Skeletal muscle tissue (tissue), 4 donors: ENCODE measurements around the gene ATP2B1. TPM values are rescaled to one million over a fixed set of nuclear protein-coding genes. Genes with fewer than 3 reads are reported as not detected.

Source experiments
- H3K27ac ChIP-seq: one replicate; pipeline ENCODE4 v1.7.0; 2013; ENCODE audit warnings: mild to moderate bottlenecking, low read depth, low read length, inconsistent platforms
- H3K27me3 ChIP-seq, 3 donors: one replicate each; pipeline ENCODE4 v1.7.0; 2013; ENCODE audit warnings: low read length in 3 of 3; ENCODE audit not compliant: control insufficient read depth in 3 of 3, insufficient read depth in 3 of 3
- H3K36me3 ChIP-seq, 3 donors: one replicate each; pipeline ENCODE4 v1.7.0; 2013; ENCODE audit warnings: low read length in 3 of 3; ENCODE audit not compliant: control insufficient read depth in 3 of 3, insufficient read depth in 3 of 3
- H3K4me1 ChIP-seq, 3 donors: one replicate each; pipeline ENCODE4 v1.7.0; 2013; ENCODE audit warnings: low read length in 3 of 3, mild to moderate bottlenecking in 3 of 3; ENCODE audit not compliant: control insufficient read depth in 3 of 3, insufficient read depth in 3 of 3
- H3K4me3 ChIP-seq, 3 donors: one replicate each; pipeline ENCODE4 v1.7.0; 2013; ENCODE audit warnings: low read length in 3 of 3
- H3K9ac ChIP-seq, 3 donors: one replicate each; pipeline ENCODE4 v1.7.0; 2013; ENCODE audit warnings: low read length in 3 of 3, mild to moderate bottlenecking in 3 of 3, moderate library complexity in 2 of 3, low read depth in 1 of 3
- H3K9me3 ChIP-seq, 3 donors: one replicate each; pipeline ENCODE4 v1.7.0; 2013; ENCODE audit warnings: low read length in 3 of 3; ENCODE audit not compliant: control insufficient read depth in 3 of 3
- total RNA-seq: library from RNA; depleted of rRNA; stranded (reverse); fragments of >200 nt; gene quantifications from one replicate; pipeline ENCODE4 v1.2.3, GENCODE V29; 2014
- donor health status: Osteomylitis.

ATP2B1 gene
- total RNA-seq, 1 donor from 2014 or later: 127 TPM

- H3K4me1 ChIP-seq: no peaks in the 10 kb centered on the region
- H3K36me3 ChIP-seq: no peaks in the 10 kb centered on the region
- no peaks in the 10 kb centered on the region for H3K27me3 ChIP-seq
- no peak overlapping the region for H3K27ac ChIP-seq
- H3K4me3 ChIP-seq: no peak overlapping the region
- no peaks in the 10 kb centered on the region for H3K9me3 ChIP-seq
- no peak overlapping the region for H3K9ac ChIP-seq
Measured at GRCh38 chr12:89576572-89577220, 131.9 kb downstream of the ATP2B1 start.

- Histone ChIP-seq H3K27me3 (no peaks in the 10 kb centered on the region), H3K36me3 (no peaks in the 10 kb centered on the region), H3K4me3 (no peak overlapping the region), H3K9me3 (no peaks in the 10 kb centered on the region), H3K4me1 (no peaks in the 10 kb centered on the region), H3K27ac (no peak overlapping the region), H3K9ac (no peak overlapping the region)
Measured at GRCh38 chr12:89575374-89575773, 133.3 kb downstream of the ATP2B1 start.

- Histone ChIP-seq H3K27ac (no peak overlapping the region), H3K4me3 (no peak overlapping the region), H3K4me1 (no peaks in the 10 kb centered on the region), H3K9ac (no peak overlapping the region), H3K9me3 (no peaks in the 10 kb centered on the region), H3K27me3 (no peaks in the 10 kb centered on the region), H3K36me3 (no peaks in the 10 kb centered on the region)
Measured at GRCh38 chr12:89574736-89575208, 133.9 kb downstream of the ATP2B1 start.

GRCh38 chr12:89573051-89573810 is 135.4 kb downstream of the ATP2B1 start:
- Histone ChIP-seq H3K9me3 (no peaks in the 10 kb centered on the region), H3K9ac (no peak overlapping the region), H3K27me3 (no peaks in the 10 kb centered on the region), H3K36me3 (no peaks in the 10 kb centered on the region), H3K4me3 (no peak overlapping the region), H3K4me1 (no peaks in the 10 kb centered on the region), H3K27ac (no peak overlapping the region)

GRCh38 chr12:89571491-89572195 is 137.0 kb downstream of the ATP2B1 start:
- no peaks in the 10 kb centered on the region for H3K36me3 ChIP-seq
- H3K27me3 ChIP-seq: no peaks in the 10 kb centered on the region
- H3K4me1 ChIP-seq: no peaks in the 10 kb centered on the region
- no peak overlapping the region for H3K27ac ChIP-seq
- no peak overlapping the region for H3K4me3 ChIP-seq
- no peak overlapping the region for H3K9ac ChIP-seq
- H3K9me3 ChIP-seq: no peaks in the 10 kb centered on the region

- Histone ChIP-seq H3K27me3 (no peaks in the 10 kb centered on the region), H3K36me3 (no peaks in the 10 kb centered on the region), H3K4me1 (no peaks in the 10 kb centered on the region), H3K4me3 (no peak overlapping the region), H3K9ac (no peak overlapping the region), H3K27ac (no peak overlapping the region), H3K9me3 (no peaks in the 10 kb centered on the region)
Measured at GRCh38 chr12:89568484-89568883, 140.2 kb downstream of the ATP2B1 start.

- Histone ChIP-seq H3K9me3 (no peaks in the 10 kb centered on the region), H3K4me3 (no peak overlapping the region), H3K36me3 (no peaks in the 10 kb centered on the region), H3K9ac (no peak overlapping the region), H3K4me1 (no peaks in the 10 kb centered on the region), H3K27me3 (no peaks in the 10 kb centered on the region), H3K27ac (no peak overlapping the region)
Measured at GRCh38 chr12:89567691-89568239, 140.9 kb downstream of the ATP2B1 start.

GRCh38 chr12:89566615-89567014 is 142.0 kb downstream of the ATP2B1 start:
- Histone ChIP-seq H3K9me3 (no peaks in the 10 kb centered on the region), H3K4me1 (no peaks in the 10 kb centered on the region), H3K36me3 (no peaks in the 10 kb centered on the region), H3K9ac (no peak overlapping the region), H3K4me3 (no peak overlapping the region), H3K27me3 (no peaks in the 10 kb centered on the region), H3K27ac (no peak overlapping the region)

GRCh38 chr12:89565002-89565401 is 143.6 kb downstream of the ATP2B1 start:
- Histone ChIP-seq H3K4me1 (no peaks in the 10 kb centered on the region), H3K9me3 (no peaks in the 10 kb centered on the region), H3K27ac (no peak overlapping the region), H3K27me3 (no peaks in the 10 kb centered on the region), H3K36me3 (no peaks in the 10 kb centered on the region), H3K4me3 (no peak overlapping the region), H3K9ac (no peak overlapping the region)

- H3K9ac ChIP-seq: no peak overlapping the region
- no peaks in the 10 kb centered on the region for H3K4me1 ChIP-seq
- no peak overlapping the region for H3K27ac ChIP-seq
- H3K9me3 ChIP-seq: no peaks in the 10 kb centered on the region
- H3K36me3 ChIP-seq: no peaks in the 10 kb centered on the region
- no peak overlapping the region for H3K4me3 ChIP-seq
- H3K27me3 ChIP-seq: no peaks in the 10 kb centered on the region
Measured at GRCh38 chr12:89559753-89560152, 148.9 kb downstream of the ATP2B1 start.
